DMS79 (cell line): ENCODE results near the gene TYK2.

Experiments
- DNase-seq: peaks from one replicate; lab custom pipeline; 2025; lab: John Stamatoyannopoulos, UW

TYK2 gene

GRCh38 chr19:10333758-10334587 lies 46.4 kb downstream of the TYK2 start:
- DNase-seq = no peak

GRCh38 chr19:10332965-10333757 lies 47.2 kb downstream of the TYK2 start, which contains the start of gene RAVER1:
TSS of gene RAVER1 (minus strand) at chr19:10333529. CDS start at chr19:10333507, 22 bp downstream.
- peak; percentile 93 for DNase-seq

GRCh38 chr19:10332158-10332964 lies 48.0 kb downstream of the TYK2 start:
- no peak for DNase-seq

GRCh38 chr19:10329555-10329954 lies 50.8 kb downstream of the TYK2 start:
- DNase-seq = no peak

GRCh38 chr19:10328558-10329429 lies 51.6 kb downstream of the TYK2 start:
- no peak for DNase-seq

DNA sequence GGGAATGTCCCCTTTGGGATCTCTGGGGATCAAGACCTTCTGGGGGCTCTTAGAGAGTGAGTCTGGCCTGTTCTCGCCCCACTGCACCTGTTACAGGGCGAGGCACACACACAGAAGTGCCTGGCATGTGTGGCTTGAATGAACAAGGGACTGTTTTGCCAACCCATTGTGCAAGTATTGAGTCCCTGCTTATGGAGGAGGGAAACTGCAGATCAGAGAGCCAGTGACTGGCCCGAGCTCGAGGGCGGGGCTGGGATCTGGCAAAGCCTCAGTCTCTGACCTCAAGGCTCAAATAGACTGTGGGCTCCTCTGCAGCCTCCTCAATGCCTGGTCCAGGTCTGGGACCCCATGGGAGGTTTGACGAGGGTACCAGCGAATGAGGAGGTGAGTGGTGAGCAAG lies 52.6 kb downstream of the TYK2 start:
- DNase-seq = no peak

- no peak for DNase-seq
Measured at GRCh38 chr19:10325732-10326131, 54.6 kb downstream of the TYK2 start.

- DNase-seq = no peak
Measured at GRCh38 chr19:10321874-10322835, 58.2 kb downstream of the TYK2 start.

DNA sequence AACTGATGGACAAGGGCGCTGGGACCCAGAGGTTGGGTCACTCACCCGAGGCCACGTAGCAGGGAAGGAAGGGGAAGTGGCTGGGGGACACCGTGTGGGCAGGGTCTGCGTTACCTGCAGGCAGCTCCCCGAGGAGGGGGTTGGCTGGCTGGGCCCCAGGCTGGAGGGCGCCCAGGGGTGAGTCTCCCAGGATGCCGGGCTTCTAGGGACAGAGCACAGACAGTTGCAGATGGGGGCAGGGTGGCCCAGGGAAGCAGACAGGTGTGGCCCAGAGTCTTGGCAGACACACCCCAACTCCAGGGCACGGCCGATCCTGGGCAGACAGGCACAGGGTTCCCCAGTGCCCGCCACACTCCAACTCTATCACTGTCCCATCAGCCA lies 59.0 kb downstream of the TYK2 start:
- no peak for DNase-seq

DNA sequence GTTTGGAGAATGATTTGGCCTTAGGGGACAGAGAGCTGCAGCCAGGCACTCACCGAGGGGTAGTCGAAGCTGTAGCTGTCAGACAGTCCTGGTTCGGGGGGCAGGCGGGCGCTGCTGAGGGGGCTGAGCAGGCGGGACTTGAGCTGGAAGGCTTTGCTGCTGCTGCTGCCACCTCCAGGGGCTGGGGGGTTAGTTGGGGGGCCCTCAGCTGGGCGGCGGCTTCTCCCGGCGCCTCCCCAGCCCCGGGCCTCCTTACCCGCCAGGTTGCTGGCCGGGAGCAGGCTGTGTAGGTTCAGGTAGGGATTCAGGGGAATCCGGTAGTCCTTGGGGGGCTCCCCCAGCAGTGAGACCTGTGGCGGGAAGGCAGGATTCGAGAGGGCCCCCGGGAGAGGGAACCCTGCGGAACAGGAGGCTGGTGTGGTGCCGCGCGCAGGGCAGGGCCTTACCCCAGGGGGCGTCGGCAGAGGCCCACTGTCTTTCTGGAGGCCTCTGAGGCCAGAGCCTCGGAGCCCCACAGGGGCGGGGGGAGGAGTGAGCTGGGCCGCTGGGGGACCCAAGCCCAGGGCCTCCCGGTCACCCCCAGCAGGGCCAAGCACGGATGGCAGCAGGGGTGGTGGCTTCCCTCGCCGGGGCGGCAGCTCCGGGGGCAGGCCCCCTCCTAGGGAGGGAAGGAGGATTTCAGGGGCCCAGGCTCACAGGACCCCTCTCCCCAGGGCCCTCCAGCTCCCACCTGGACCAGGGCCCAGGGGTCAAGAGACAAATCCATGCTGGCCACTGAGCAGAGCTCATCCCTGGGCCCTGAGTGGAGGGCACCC lies 59.6 kb downstream of the TYK2 start:
- DNase-seq = no peak

DNA sequence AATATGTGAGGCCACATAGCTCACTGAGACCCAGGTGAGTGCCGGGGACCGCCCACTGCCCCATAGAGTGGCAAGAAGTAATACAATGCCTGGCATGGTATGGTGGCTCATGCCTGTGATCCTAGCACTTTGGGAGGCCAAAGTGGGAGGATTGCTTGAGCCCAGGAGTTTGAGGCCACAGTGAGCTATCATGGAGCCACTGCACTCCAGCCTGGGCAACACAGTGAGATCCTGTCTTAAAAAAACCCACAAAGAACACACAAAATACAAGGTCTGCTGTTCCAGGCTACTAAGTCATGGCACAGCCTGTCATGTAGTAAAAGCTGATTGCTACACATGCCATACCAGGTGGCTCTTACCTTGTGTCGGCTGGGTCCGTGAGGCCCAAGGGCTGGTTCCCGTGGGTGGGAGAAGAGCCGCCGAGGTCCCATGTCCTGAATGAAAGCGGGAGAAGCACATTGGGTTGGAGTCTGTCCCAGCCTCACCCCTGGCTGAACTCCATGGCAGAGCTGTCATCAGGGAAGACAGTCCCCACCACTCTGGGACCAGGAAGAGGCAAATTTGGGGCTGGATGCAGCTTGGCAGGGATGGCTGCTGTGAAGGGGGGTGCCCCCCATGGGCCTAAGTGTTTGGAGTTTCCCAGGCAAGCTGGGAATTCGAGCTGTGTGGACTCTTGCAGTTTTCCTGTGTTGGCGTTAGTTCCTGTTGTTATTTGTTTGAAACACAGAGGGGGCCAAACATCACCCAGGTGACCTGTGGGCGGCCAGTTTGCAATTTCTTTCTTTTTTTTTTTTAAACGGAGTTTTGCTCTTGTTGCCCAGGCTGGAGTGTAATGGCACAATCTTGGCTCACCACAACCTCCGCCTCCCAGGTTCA lies 61.3 kb downstream of the TYK2 start:
- DNase-seq = no peak

DNA sequence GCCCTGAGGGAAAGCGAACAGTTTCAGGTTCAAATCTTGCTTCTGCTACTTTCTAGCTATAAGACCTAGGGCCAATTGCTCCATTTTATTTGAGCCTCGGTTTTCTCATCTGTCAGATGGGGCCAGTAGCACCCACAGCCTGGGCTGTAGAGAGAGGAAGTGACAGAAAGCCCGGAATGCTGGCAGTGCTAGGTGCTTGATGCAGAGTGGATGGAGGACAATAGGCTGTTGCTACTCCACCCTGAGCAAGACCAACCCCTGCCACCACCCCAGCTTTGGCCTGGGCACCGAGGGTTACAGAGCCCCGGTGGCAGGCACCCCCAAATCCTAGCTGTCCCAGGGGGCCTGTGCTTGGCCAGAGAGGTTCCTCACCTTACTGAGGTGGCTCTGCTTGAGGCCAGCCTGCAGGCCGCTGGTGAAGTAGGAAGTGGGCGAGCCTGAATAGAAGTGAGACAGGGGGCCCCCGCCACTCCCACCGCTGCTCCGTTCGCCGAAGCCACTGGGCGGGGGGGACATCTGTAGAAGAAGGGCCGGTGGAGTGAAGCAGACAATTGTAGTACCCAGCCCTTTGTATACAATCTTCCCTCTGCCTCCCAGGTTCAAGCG lies 62.4 kb downstream of the TYK2 start:
- no peak for DNase-seq

- no peak for DNase-seq
Measured at GRCh38 chr19:10317045-10317856, 63.1 kb downstream of the TYK2 start.

DNA sequence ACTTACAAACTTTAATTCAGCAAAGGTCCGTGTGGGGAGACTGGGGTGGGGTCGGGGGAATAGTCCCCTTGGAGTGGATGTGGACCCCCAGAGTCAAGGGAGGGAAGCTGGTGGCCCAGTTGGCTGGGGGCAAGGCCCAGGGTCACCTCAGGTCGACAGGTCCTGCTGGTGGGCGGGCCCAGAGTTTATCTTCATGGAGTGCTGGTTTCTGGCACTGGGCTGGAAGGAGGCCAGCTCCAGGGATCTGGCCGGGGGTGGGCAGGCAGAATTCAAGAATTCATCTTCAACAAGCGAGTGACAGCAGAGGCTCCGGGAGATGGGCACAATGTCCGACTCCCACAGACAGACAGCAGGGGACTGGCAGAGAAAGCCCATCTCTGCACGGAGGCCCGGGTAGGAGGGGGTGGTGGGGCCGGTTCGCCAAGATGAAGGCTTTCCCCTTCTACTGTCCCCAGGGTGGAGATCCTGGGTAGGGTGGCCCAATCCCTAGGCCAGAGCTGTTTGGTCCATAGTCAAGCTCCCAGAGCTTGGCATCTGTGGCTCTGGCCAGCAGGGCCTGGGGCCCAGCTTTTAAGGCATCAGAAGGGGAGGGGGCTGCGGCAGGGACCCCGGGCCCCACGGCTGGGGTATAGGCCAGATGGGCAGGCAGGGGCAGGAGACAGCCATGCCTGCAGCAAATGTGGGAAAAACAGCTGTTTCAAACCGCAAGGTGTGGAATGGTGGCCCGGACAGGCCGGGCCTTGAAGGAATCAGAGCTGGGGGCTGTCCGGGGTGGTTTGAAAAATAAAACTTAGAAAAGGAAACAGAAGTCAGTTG lies 63.9 kb downstream of the TYK2 start:
- DNase-seq = no peak

GRCh38 chr19:10315335-10316214 lies 64.8 kb downstream of the TYK2 start, which contains the start of gene FDX2:
TSS of gene FDX2 (minus strand) at chr19:10316015. CDS start at chr19:10315996, 19 bp downstream.
- peak; percentile 94 for DNase-seq
